MM.1S (cell line): ENCODE data around the gene CELF2.

Experiments
- EZH2 ChIP-seq: fragments of 300-600 bp; sonication (generic); optimal IDR thresholded peaks from 2 replicates; pipeline ENCODE3; 2017; ENCODE audit warnings: low read depth, mild to moderate bottlenecking, antibody characterized with exemption, low read length, mixed read lengths
- TF ChIP-seq, protein P1 (sequence below): fragments of 300-600 bp; sonication (generic); IDR thresholded peaks from 2 replicates; pipeline ENCODE4 v1.5.1; 2016; ENCODE audit warnings: antibody characterized with exemption, low read length, mixed read lengths

DNA sequence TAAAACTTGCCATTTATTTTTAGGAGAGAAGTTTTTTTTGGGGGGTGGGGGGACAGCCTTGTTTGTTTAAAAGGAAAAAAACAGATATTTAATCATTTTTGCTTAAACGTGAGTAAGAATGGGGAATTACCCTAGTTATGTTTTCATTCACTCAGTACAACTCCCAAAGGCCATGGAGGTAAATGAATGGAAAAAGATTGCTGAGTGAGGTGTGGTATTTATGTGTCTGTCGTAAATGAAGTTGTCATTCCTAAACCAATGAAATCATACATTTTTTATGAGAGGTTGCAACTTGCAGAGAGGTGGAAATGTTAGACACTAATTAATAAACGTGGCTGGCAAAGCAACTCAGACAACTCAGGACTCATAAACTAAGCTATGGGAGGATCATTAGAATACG is 218.1 kb downstream of the CELF2 start:
- TF ChIP-seq, protein P1, sequence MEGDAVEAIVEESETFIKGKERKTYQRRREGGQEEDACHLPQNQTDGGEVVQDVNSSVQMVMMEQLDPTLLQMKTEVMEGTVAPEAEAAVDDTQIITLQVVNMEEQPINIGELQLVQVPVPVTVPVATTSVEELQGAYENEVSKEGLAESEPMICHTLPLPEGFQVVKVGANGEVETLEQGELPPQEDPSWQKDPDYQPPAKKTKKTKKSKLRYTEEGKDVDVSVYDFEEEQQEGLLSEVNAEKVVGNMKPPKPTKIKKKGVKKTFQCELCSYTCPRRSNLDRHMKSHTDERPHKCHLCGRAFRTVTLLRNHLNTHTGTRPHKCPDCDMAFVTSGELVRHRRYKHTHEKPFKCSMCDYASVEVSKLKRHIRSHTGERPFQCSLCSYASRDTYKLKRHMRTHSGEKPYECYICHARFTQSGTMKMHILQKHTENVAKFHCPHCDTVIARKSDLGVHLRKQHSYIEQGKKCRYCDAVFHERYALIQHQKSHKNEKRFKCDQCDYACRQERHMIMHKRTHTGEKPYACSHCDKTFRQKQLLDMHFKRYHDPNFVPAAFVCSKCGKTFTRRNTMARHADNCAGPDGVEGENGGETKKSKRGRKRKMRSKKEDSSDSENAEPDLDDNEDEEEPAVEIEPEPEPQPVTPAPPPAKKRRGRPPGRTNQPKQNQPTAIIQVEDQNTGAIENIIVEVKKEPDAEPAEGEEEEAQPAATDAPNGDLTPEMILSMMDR: no peak
- TF ChIP-seq EZH2: no peak
